Activated naive CD8-positive, alpha-beta T cell treated with anti-CD3 and anti-CD28 coated beads, Interleukin-2, amount 50 U/mL, for 24 hours (primary cell): Measurements from ENCODE around the gene LSG1.

Experiments used
- ATAC-seq: fragments of 150-1000 bp; cut with Tn5 transposase; one replicate; pipeline ENCODE4 v1.10.0; 2021
- DNase-seq: peaks from one replicate; pipeline ENCODE4 v3.0.0; 2021
- H3K27ac Mint-ChIP-seq: one replicate; pipeline ENCODE4 v1.8.0; 2021; ENCODE audit warnings: mild to moderate bottlenecking, mixed read lengths
- H3K27me3 Mint-ChIP-seq: one replicate; pipeline ENCODE4 v1.8.0; 2021; ENCODE audit warnings: mixed read lengths
- H3K36me3 Mint-ChIP-seq: one replicate; pipeline ENCODE4 v1.8.0; 2021; ENCODE audit warnings: low read depth, mixed read lengths
- H3K4me1 Mint-ChIP-seq: one replicate; pipeline ENCODE4 v1.8.0; 2021; ENCODE audit warnings: mixed read lengths
- H3K4me3 Mint-ChIP-seq: one replicate; pipeline ENCODE4 v1.8.0; 2021; ENCODE audit warnings: mild to moderate bottlenecking, moderate library complexity, mixed read lengths
- H3K9me3 Mint-ChIP-seq: one replicate; pipeline ENCODE4 v1.8.0; 2021; ENCODE audit warnings: mixed read lengths

Gene LSG1

DNA sequence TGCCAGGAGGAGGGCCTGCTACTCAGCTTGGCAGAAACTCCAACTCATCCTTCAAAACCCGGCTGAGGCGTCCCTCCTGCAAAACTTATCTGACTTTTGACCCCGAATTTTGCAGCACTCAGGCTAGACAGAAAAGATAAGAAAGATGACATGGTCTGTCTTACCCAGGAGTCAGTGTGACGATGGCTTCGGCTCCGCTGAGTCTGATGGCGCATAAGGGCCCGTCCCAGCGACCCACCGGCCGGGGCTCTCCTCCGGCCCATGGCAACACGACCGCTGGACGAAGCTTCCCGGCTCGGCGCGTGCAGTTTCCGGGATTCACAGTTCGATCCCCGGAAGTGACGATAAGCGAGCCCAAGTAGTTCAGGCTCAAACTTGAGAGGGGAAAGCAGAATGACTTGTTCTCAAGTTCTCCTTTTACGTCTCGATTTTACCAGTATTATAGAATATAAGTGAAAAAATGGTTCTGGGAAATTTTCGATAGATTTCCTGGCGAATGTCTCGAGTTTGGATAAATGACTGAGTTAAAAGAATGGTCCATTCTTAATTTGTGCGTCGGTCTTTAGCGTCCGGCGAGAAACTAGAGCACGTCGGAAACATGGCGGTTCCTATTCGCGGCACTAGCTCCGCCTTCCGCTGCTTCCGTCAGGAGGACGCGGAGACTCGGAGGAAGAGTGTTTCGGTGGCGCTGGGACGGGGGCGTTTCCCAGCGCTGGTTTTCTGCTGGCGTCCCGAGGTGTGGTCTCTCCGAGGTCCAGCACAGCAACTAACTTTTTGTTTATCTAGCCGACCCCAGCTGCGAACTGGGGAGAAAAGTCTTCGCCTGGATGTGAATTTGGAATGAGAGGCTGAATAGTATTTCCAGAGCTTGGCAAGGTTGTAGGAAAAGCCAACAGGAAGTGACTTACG lies at the start of gene LSG1:
TSS of gene LSG1 (minus strand) at position 292 of the 909 bp plus-strand sequence. CDS start at position 263, 29 bp downstream.
- Mint-ChIP-seq H3K27me3 (peaks cover 2% of the 10 kb centered on the region), H3K4me3 (peak within 1 kb of the TSS; percentile 93), H3K9me3 (no peaks in the 10 kb centered on the region), H3K27ac (peak within 1 kb of the TSS; percentile 98), H3K4me1 (peaks cover 62% of the 10 kb centered on the region), H3K36me3 (peaks cover 22% of the 10 kb centered on the region)
- peak; percentile 88 for DNase-seq
- peak; percentile 72 for ATAC-seq

DNA sequence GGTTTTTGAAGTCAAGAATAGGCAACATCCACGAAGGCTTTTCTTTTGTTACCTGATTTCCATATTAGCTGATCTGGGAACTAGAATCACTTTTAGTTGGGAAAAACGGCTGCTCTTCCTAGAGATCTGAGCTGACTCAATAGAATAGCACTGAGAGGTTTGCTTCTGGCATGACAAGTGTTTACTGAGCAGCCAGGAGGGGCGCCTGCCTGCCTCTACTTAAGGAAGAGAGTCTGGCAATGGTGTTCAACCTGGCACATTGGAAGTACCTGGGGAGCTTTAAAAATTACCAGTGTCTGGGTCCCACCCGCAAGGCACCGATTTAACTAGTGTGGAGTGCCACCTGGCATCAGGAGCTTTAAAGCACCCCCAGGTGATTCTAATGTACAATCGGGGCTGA lies 48.1 kb upstream of the LSG1 start:
- DNase-seq, result no peak
- Mint-ChIP-seq H3K9me3 (no peaks in the 10 kb centered on the region), H3K27ac (no peak overlapping the region), H3K4me1 (peaks cover 2% of the 10 kb centered on the region), H3K36me3 (no peaks in the 10 kb centered on the region), H3K27me3 (peaks cover 2% of the 10 kb centered on the region), H3K4me3 (no peak overlapping the region)
- ATAC-seq, result no peak

DNA sequence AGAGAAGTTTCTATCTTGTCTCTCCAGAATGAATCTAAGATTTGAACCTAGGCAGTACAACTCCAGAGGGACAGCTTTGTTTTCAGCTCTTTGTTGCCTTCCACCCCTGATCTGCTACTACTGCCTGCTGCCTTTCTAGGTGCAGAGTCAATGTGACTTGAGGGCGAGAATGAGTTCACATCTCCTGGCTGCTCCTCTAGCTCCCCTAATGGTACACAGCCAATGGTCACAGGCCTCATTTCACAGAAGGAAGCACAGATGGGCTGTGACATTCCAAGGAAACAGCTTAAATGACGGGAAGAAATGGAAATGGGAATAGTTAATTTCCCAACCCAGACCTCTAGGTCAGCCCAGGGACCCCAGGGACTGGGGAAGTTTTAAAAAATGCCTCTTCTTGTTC lies 46.1 kb upstream of the LSG1 start:
- DNase-seq, result no peak
- no peak for ATAC-seq
- Mint-ChIP-seq H3K36me3 (no peaks in the 10 kb centered on the region), H3K4me1 (peaks cover 2% of the 10 kb centered on the region), H3K27ac (no peak overlapping the region), H3K27me3 (peaks cover 2% of the 10 kb centered on the region), H3K4me3 (no peak overlapping the region), H3K9me3 (no peaks in the 10 kb centered on the region)

DNA sequence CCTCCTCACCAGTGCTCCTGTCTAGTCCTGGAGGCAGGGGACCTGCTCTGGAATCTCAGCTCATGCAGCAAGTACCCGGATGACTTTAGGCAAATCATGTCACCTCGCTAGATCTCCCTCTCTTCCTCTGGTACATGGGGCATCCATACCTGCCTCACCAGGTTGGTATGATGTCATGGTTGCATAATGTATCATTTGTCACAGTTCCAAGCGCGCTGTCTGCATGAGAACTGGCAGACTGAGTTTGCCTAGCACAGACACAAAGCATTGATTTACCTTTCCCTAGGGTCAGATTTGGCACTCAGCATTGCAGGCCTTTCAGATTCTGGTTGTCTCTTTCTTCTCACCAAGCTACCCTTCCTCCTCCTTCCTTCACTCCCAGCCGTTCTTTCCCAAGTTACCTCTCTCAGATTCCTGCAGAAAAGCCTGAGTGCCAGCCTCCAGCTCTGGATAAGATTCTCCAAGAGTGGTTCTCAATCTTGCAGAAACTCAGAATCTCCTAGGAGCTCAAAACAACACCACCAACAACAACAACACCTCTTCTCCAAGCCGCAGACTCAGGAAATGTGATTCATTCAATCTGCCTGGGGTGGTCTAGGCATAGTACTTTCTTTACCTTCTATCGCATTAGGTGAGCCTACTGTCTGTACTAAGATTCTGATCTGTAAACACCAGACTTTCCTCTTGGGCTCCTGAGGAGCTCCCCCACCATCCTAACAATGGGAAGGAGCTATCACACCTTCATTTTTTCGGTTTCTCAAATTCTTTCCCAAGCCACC lies 43.2 kb upstream of the LSG1 start:
- no peak for DNase-seq
- H3K27ac Mint-ChIP-seq, result no peak overlapping the region
- ATAC-seq, result peak; percentile 40
- H3K27me3 Mint-ChIP-seq, result no peaks in the 10 kb centered on the region
- no peaks in the 10 kb centered on the region for H3K9me3 Mint-ChIP-seq
- H3K36me3 Mint-ChIP-seq, result no peaks in the 10 kb centered on the region
- peaks cover 2% of the 10 kb centered on the region for H3K4me1 Mint-ChIP-seq
- H3K4me3 Mint-ChIP-seq, result no peak overlapping the region

DNA sequence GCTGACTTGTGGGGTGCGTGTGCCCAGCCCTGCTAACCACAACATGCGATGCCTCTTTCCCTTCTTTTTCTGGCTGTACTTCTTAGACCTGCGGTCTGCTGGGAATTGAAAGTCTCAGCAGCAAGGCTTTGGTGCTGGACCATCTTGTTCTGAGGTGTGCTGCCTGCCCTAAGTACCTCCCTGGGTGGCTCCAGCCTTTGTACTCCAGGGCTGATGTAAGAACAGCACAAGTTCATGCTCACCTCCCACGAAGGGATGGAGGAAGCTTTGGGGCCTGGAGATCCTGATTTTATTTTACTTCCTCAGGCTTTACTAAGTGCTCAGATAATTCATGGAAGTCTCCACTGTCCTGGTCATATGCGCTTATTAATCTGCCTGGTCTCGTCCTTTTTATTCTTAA lies 42.6 kb upstream of the LSG1 start:
- Mint-ChIP-seq H3K27ac (no peak overlapping the region), H3K36me3 (no peaks in the 10 kb centered on the region), H3K4me3 (no peak overlapping the region), H3K4me1 (peaks cover 2% of the 10 kb centered on the region), H3K9me3 (no peaks in the 10 kb centered on the region), H3K27me3 (no peaks in the 10 kb centered on the region)
- no peak for DNase-seq
- no peak for ATAC-seq

DNA sequence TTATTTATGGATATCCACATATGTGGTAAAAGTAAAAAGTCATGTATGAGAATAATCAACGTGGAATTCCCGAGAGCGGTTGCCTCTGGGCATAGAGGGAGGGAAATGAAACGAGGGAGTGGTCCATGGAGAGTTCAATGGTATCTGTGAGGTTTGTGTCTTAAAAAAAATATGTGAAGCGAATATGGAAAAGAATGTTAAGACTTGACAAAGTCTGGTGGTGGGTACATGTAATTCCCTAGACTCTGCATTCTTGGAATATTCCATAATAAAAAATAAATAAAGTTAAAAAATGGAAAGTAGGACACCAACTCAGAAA lies 42.1 kb upstream of the LSG1 start:
- no peak for DNase-seq
- no peak overlapping the region for H3K4me3 Mint-ChIP-seq
- H3K9me3 Mint-ChIP-seq, result no peaks in the 10 kb centered on the region
- H3K36me3 Mint-ChIP-seq, result no peaks in the 10 kb centered on the region
- H3K27me3 Mint-ChIP-seq, result no peaks in the 10 kb centered on the region
- no peak for ATAC-seq
- peaks cover 2% of the 10 kb centered on the region for H3K4me1 Mint-ChIP-seq
- no peak overlapping the region for H3K27ac Mint-ChIP-seq

DNA sequence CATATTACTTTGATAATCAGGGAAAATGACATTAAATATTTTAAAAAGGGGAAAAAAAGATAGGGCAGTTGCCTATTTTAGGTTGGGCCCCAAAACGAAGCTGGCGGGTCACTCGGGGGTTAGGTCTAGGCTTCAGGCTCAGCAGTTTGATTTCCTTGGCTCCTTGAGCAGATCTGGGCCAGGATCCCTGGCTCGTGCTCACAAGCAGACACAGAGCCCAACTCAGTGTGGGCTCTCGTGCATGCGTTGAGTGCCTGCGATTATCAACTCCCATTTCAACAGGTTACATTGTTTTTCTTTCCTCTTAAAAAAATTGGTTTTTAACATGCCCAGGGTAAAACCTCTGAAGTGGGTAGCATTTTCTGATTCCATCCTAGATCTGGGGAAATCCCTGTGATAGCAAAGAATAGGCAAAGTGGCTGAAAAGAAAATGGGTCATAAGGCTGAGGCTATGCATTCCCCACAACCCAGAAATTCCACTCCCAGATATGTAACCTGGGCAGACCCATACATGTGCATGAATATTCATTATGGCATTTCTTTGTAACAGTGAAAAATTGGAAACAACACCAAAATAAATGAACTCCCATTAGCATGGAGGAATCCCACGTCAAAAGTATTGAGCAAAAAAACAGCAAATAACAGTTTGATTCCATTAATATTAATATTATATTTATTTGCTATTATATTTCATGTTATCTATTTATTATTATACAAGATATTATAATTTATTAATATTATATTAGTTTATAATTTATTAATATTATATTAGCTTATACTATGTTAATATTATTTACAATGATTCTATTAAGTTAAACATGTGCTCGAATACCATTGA lies 41.5 kb upstream of the LSG1 start:
- ATAC-seq, result no peak
- no peaks in the 10 kb centered on the region for H3K27me3 Mint-ChIP-seq

GRCh38 chr3:194711913-194712312 lies 39.9 kb upstream of the LSG1 start:
- Mint-ChIP-seq H3K4me3 (no peak overlapping the region), H3K27me3 (peaks cover 3% of the 10 kb centered on the region), H3K36me3 (peaks cover 2% of the 10 kb centered on the region), H3K27ac (no peak overlapping the region), H3K9me3 (peaks cover 5% of the 10 kb centered on the region), H3K4me1 (peaks cover 2% of the 10 kb centered on the region)
- DNase-seq (no peak), ATAC-seq (no peak)

More for the DNA sequence above, 41.5 kb upstream of the LSG1 start:
- Mint-ChIP-seq H3K4me3 (no peak overlapping the region), H3K36me3 (no peaks in the 10 kb centered on the region), H3K9me3 (no peaks in the 10 kb centered on the region), H3K4me1 (peaks cover 2% of the 10 kb centered on the region), H3K27ac (no peak overlapping the region)
- no peak for DNase-seq

GRCh38 chr3:194711286-194711685 lies 39.3 kb upstream of the LSG1 start:
- H3K4me1 Mint-ChIP-seq, result peaks cover 2% of the 10 kb centered on the region
- peaks cover 5% of the 10 kb centered on the region for H3K9me3 Mint-ChIP-seq
- DNase-seq, result no peak
- H3K27me3 Mint-ChIP-seq, result peaks cover 3% of the 10 kb centered on the region
- ATAC-seq, result no peak
- peaks cover 2% of the 10 kb centered on the region for H3K36me3 Mint-ChIP-seq
- H3K27ac Mint-ChIP-seq, result no peak overlapping the region
- no peak overlapping the region for H3K4me3 Mint-ChIP-seq

- H3K4me1 Mint-ChIP-seq, result no peaks in the 10 kb centered on the region
- H3K4me3 Mint-ChIP-seq, result no peak overlapping the region
- peaks cover 2% of the 10 kb centered on the region for H3K36me3 Mint-ChIP-seq
- peaks cover 4% of the 10 kb centered on the region for H3K27me3 Mint-ChIP-seq
- DNase-seq (no peak), ATAC-seq (no peak)
- peaks cover 5% of the 10 kb centered on the region for H3K9me3 Mint-ChIP-seq
- no peak overlapping the region for H3K27ac Mint-ChIP-seq
Measured at GRCh38 chr3:194707147-194707540, 35.2 kb upstream of the LSG1 start.

GRCh38 chr3:194705761-194706160 lies 33.8 kb upstream of the LSG1 start:
- Mint-ChIP-seq H3K4me3 (no peak overlapping the region), H3K9me3 (peaks cover 5% of the 10 kb centered on the region), H3K27me3 (peaks cover 4% of the 10 kb centered on the region), H3K4me1 (no peaks in the 10 kb centered on the region), H3K27ac (no peak overlapping the region), H3K36me3 (peaks cover 2% of the 10 kb centered on the region)
- DNase-seq (no peak), ATAC-seq (no peak)

GRCh38 chr3:194705227-194705626 lies 33.2 kb upstream of the LSG1 start:
- H3K36me3 Mint-ChIP-seq, result peaks cover 2% of the 10 kb centered on the region
- ATAC-seq (no peak), DNase-seq (no peak)
- H3K27ac Mint-ChIP-seq, result no peak overlapping the region
- no peaks in the 10 kb centered on the region for H3K4me1 Mint-ChIP-seq
- H3K9me3 Mint-ChIP-seq, result peaks cover 5% of the 10 kb centered on the region
- H3K27me3 Mint-ChIP-seq, result peaks cover 4% of the 10 kb centered on the region
- no peak overlapping the region for H3K4me3 Mint-ChIP-seq

DNA sequence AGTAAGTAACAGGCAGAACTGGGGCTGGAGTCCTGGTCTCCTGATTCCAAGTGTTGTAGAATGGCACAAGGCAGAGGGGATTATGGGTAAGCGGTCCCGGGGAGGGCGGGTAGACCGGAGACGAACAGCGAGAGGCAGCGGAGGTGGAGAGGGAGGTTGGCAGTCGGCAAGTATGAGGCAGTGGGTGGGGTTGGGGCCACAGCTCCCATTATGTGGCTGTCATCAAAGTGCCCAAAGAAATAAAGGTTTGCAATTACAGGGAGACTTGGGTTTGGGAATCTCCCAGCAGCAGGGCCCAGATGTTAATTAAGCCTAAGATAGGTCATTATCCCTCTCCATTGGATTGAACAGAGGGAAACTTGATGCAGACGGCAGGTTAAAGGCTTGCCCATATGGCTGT lies 30.6 kb upstream of the LSG1 start:
- DNase-seq (no peak), ATAC-seq (no peak)
- no peaks in the 10 kb centered on the region for H3K4me1 Mint-ChIP-seq
- no peak overlapping the region for H3K27ac Mint-ChIP-seq
- no peak overlapping the region for H3K4me3 Mint-ChIP-seq
- H3K9me3 Mint-ChIP-seq, result peaks cover 7% of the 10 kb centered on the region
- peaks cover 5% of the 10 kb centered on the region for H3K27me3 Mint-ChIP-seq
- H3K36me3 Mint-ChIP-seq, result no peaks in the 10 kb centered on the region

DNA sequence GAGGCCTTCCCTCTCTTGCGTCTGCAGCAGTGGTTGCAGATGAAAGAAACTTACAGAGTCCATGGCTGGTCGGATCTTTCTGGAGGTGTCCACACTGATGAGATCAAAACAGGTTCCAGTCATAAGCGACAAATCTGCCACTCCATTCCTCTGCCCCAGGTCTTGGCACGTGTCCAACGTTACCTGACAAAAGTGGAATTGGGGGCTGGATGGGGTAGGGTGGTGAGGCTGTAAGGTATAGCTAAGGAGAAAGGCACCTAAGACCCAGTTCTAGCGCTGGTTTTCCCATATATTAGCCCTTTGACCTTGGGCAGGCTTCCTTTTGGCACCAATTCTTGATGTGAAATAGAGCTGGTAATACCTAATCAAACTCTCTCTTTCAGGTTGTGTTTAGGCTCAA lies 24.7 kb upstream of the LSG1 start:
- no peaks in the 10 kb centered on the region for H3K36me3 Mint-ChIP-seq
- H3K4me3 Mint-ChIP-seq, result no peak overlapping the region
- no peak overlapping the region for H3K27ac Mint-ChIP-seq
- no peak for ATAC-seq
- peaks cover 13% of the 10 kb centered on the region for H3K4me1 Mint-ChIP-seq
- DNase-seq, result no peak
- peaks cover 7% of the 10 kb centered on the region for H3K9me3 Mint-ChIP-seq
- H3K27me3 Mint-ChIP-seq, result peaks cover 10% of the 10 kb centered on the region
